ENCODE measurements around the gene GPR83.
"Not testable (repeated sequence)": the region's sequence is repeated elsewhere in the genome, so short reads cannot be mapped to it uniquely, and the experiment has no call there.

The GPR83 gene

GRCh38 chr11:94350850-94351563 lies 50.2 kb downstream of the GPR83 start:
- not testable (repeated sequence) for DNase-seq

GRCh38 chr11:94346311-94346710 lies 54.9 kb downstream of the GPR83 start:
- DNase-seq = not testable (repeated sequence)

GRCh38 chr11:94343495-94343894 lies 57.7 kb downstream of the GPR83 start:
- no peak for DNase-seq

- no peak for DNase-seq
Observed at GRCh38 chr11:94342250-94342649, 59.0 kb downstream of the GPR83 start.

- DNase-seq = no peak
Observed at GRCh38 chr11:94338651-94339050, 62.6 kb downstream of the GPR83 start.

- DNase-seq = no peak
Observed at GRCh38 chr11:94336033-94336432, 65.2 kb downstream of the GPR83 start.

GRCh38 chr11:94332814-94333213 lies 68.4 kb downstream of the GPR83 start:
- DNase-seq = no peak

- DNase-seq = no peak
Observed at GRCh38 chr11:94330789-94331188, 70.4 kb downstream of the GPR83 start.

GRCh38 chr11:94329501-94329900 lies 71.7 kb downstream of the GPR83 start:
- DNase-seq = no peak

GRCh38 chr11:94328587-94329080 lies 72.6 kb downstream of the GPR83 start:
- DNase-seq = no peak

All from hematopoietic multipotent progenitor cell treated with erythropoietin and hydrocortisone succinate and interleukin-3 and kit ligand, for 6 days (in vitro differentiated cells).